ENCODE results near the gene OR52D1.

The OR52D1 gene

GRCh38 chr11:5488385-5488784 lies at the start of gene OR52D1:
TSS of gene OR52D1 (plus strand) at chr11:5488685. CDS start at chr11:5488707, 22 bp downstream.
- no peak for DNase-seq

- DNase-seq: no peak
These were observed 47.1 kb upstream of the OR52D1 start, which contains the start of gene OR51I1 for GRCh38 chr11:5441414-5441813. TSS of gene OR51I1 (minus strand) at chr11:5441514. CDS start at chr11:5441514, 0 bp downstream.

- DNase-seq: no peak
These were observed 44.6 kb upstream of the OR52D1 start for GRCh38 chr11:5443835-5444393.

GRCh38 chr11:5449023-5449422 lies 39.5 kb upstream of the OR52D1 start, which contains the start of gene OR51I2:
TSS of gene OR51I2 (plus strand) at chr11:5449323. CDS start at chr11:5453489, 4,166 bp downstream.
- DNase-seq: no peak

- DNase-seq: no peak
These were observed 39.1 kb upstream of the OR52D1 start for GRCh38 chr11:5449432-5449831.

GRCh38 chr11:5460983-5461621 lies 27.4 kb upstream of the OR52D1 start:
- DNase-seq: no peak

- no peak for DNase-seq
These were observed 21.0 kb upstream of the OR52D1 start for GRCh38 chr11:5467527-5467926.

- no peak for DNase-seq
These were observed 14.6 kb upstream of the OR52D1 start for GRCh38 chr11:5473921-5474320.

- no peak for DNase-seq
These were observed 12.2 kb upstream of the OR52D1 start for GRCh38 chr11:5476186-5476819.

GRCh38 chr11:5486003-5486402 lies 2.5 kb upstream of the OR52D1 start:
- DNase-seq: no peak

- DNase-seq: no peak
These were observed 2.1 kb upstream of the OR52D1 start for GRCh38 chr11:5486421-5486820.

- no peak for DNase-seq
These were observed 414 bp downstream of the OR52D1 start for GRCh38 chr11:5488798-5489399.

- no peak for DNase-seq
These were observed 1.3 kb downstream of the OR52D1 start for GRCh38 chr11:5489576-5490357.

- DNase-seq: no peak
These were observed 11.2 kb downstream of the OR52D1 start for GRCh38 chr11:5499671-5500070.

- DNase-seq: no peak
These were observed 11.9 kb downstream of the OR52D1 start for GRCh38 chr11:5500393-5500801.

GRCh38 chr11:5504403-5504921 lies 16.0 kb downstream of the OR52D1 start:
- DNase-seq: no peak

GRCh38 chr11:5505363-5506048 lies 17.0 kb downstream of the OR52D1 start:
- no peak for DNase-seq

GRCh38 chr11:5507177-5507932 lies 18.9 kb downstream of the OR52D1 start:
- DNase-seq: no peak

GRCh38 chr11:5507933-5508305 lies 19.4 kb downstream of the OR52D1 start:
- DNase-seq: no peak

GRCh38 chr11:5508605-5509004 lies 20.1 kb downstream of the OR52D1 start:
- no peak for DNase-seq

- no peak for DNase-seq
These were observed 21.3 kb downstream of the OR52D1 start, which contains the start of gene UBQLN3 for GRCh38 chr11:5509803-5510202. TSS of gene UBQLN3 (minus strand) at chr11:5509957. CDS start at chr11:5509558, 399 bp downstream.

Measured in NCI-H1436 (cell line).